Gastroesophageal sphincter (tissue), 4 donors: ENCODE measurements around the gene EEF2K. TPM values are rescaled to one million over a fixed set of nuclear protein-coding genes. Genes with fewer than 3 reads are reported as not detected.

Source experiments
- ATAC-seq: fragments of 150-250 bp; one replicate; pipeline ENCODE4 v1.9.1; 2016; ENCODE audit warnings: mild to moderate bottlenecking, moderate library complexity
- H3K27ac ChIP-seq, 4 donors: fragments of 200-600 bp; sonication (generic) in 3 of 4; 1 replicate in 3 of 4; 2 replicates in 1 of 4; pipeline ENCODE4 v1.5.1; 2016 to 2019
- H3K27me3 ChIP-seq: fragments of 200-600 bp; sonication (generic); one replicate; pipeline ENCODE4 v1.5.1; 2019
- H3K36me3 ChIP-seq, 2 donors: fragments of 200-600 bp; sonication (generic); one replicate each; pipeline ENCODE4 v1.5.1; 2019; ENCODE audit warnings: control low read depth in 1 of 2
- H3K4me1 ChIP-seq, 3 donors: fragments of 200-600 bp; sonication (generic); 1 replicate in 2 of 3; 2 replicates in 1 of 3; pipeline ENCODE4 v1.5.1; 2016 to 2019; ENCODE audit warnings: control low read depth in 2 of 3
- H3K4me3 ChIP-seq, 2 donors: fragments of 200-600 bp; sonication (generic); one replicate each; pipeline ENCODE4 v1.5.1; 2019; ENCODE audit warnings: mild to moderate bottlenecking in 1 of 2, moderate library complexity in 1 of 2
- H3K9me3 ChIP-seq, 3 donors: fragments of 200-600 bp; sonication (generic); one replicate each; pipeline ENCODE4 v1.5.1; 2017 to 2019; ENCODE audit warnings: control low read depth in 2 of 3
- EP300 ChIP-seq: sonication (generic); formaldehyde crosslinking; IDR thresholded peaks from one replicate; pipeline ENCODE4 v1.6.1; 2017; ENCODE audit warnings: antibody characterized with exemption, mild to moderate bottlenecking
- POLR2A ChIP-seq, 2 donors: fragments of 450-650 bp; IDR thresholded peaks; one replicate each; pipeline ENCODE4 v1.6.1; 2017; ENCODE audit warnings: antibody characterized with exemption in 2 of 2, mild to moderate bottlenecking in 2 of 2, moderate library complexity in 1 of 2
- POLR2AphosphoS5 ChIP-seq: sonication (generic); formaldehyde crosslinking; IDR thresholded peaks from one replicate; pipeline ENCODE4 v1.6.1; 2017; ENCODE audit warnings: antibody characterized with exemption
- WGBS, 2 donors: methylation state at CpG; one replicate each; pipeline ENCODE4 v1.1.5; 2018; ENCODE audit warnings: low coverage in 1 of 2; 5-methylcytosine and 5-hydroxymethylcytosine counted together
- total RNA-seq, 4 donors: library from RNA; depleted of rRNA; stranded (reverse); fragments of >200 nt; gene quantifications; one replicate each; pipeline ENCODE4 v1.1.0, GENCODE V29; 2016
- TF ChIP-seq, protein P1 (sequence below), 4 experiments: fragments of 200-600 bp in 2 of 4; fragments of 450-650 bp in 2 of 4; sonication (generic) in 1 of 4; IDR thresholded peaks; one replicate each; pipeline ENCODE4 v1.5.1; 2017 to 2019; ENCODE audit warnings: antibody characterized with exemption in 4 of 4, mild to moderate bottlenecking in 2 of 4, moderate library complexity in 2 of 4

Gene EEF2K
- total RNA-seq, 4 donors from 2014 or later: 31.3 to 38.9 (median 34.8) TPM

DNA sequence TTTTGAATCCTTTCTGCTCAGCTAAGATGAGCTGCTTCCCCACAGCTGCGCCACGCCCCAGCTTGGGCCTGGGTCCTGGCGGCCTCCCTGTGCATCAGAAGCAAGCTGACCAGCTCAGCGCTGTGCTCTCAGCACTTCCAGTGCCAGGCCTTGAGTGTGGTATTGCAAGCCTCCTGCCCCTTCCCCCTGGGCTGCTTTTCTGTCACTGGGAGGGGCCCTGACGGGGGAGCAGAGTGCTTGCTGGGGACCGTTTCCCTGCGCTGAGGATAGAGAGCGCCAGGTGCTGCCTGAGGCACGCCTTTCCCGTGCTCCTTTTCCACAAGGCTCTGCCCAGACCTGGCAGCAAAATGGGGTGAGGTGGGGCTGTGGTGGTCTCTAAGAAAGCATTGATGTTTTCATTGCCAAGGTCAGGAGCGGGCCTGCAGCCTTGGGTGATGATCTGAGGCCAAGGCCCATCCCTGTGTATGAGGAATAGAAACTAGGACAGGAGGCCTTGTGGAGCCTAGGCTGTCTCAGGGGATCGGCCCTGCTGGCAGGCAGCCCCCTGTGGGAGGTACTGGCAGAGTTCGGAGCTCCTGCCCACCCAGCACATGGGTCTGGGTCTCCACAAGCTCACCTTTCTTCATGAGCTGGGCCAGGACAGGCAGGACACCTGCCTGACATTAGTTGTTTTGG, 120.8 kb downstream of the EEF2K start:
- Histone ChIP-seq H3K4me1 (peaks cover 0 to 15% (median 0%) of the 10 kb centered on the region in 3 donors), H3K27ac (no peak overlapping the region), H3K36me3 (peaks cover 0 to 87% of the 10 kb centered on the region in 2 donors), H3K9me3 (no peaks in the 10 kb centered on the region), H3K4me3 (no peak overlapping the region), H3K27me3 (no peaks in the 10 kb centered on the region)
- WGBS, 2 donors: 58% methylated on average over 2 of the region's 13 CpGs; no CpG with 5 or more reads in 1 of the 2 donors
- no peak for ATAC-seq
- TF ChIP-seq, protein P1, sequence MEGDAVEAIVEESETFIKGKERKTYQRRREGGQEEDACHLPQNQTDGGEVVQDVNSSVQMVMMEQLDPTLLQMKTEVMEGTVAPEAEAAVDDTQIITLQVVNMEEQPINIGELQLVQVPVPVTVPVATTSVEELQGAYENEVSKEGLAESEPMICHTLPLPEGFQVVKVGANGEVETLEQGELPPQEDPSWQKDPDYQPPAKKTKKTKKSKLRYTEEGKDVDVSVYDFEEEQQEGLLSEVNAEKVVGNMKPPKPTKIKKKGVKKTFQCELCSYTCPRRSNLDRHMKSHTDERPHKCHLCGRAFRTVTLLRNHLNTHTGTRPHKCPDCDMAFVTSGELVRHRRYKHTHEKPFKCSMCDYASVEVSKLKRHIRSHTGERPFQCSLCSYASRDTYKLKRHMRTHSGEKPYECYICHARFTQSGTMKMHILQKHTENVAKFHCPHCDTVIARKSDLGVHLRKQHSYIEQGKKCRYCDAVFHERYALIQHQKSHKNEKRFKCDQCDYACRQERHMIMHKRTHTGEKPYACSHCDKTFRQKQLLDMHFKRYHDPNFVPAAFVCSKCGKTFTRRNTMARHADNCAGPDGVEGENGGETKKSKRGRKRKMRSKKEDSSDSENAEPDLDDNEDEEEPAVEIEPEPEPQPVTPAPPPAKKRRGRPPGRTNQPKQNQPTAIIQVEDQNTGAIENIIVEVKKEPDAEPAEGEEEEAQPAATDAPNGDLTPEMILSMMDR (IDR thresholded peaks at IDR 0.05): no peak
- TF ChIP-seq POLR2AphosphoS5 (no peak), POLR2A (IDR thresholded peaks at IDR 0.05) (no peak), EP300 (no peak)

DNA sequence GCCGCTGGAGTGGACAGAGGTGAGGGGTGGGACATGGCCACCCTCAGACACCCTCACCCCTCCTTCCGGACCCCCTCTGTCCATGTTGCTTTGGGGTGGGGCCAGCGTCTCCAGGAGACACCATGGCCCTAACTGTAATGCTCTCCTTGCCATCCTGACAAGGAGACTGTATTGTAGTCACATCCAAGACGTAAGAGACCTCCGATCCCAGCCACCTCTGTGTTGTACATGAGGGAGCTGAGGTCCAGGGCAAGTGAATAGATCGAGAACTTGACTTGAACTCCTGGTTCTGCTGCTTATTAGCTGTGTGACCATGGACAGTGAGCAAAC, 121.3 kb downstream of the EEF2K start:
- H3K36me3 ChIP-seq: peaks cover 0 to 87% of the 10 kb centered on the region in 2 donors

DNA sequence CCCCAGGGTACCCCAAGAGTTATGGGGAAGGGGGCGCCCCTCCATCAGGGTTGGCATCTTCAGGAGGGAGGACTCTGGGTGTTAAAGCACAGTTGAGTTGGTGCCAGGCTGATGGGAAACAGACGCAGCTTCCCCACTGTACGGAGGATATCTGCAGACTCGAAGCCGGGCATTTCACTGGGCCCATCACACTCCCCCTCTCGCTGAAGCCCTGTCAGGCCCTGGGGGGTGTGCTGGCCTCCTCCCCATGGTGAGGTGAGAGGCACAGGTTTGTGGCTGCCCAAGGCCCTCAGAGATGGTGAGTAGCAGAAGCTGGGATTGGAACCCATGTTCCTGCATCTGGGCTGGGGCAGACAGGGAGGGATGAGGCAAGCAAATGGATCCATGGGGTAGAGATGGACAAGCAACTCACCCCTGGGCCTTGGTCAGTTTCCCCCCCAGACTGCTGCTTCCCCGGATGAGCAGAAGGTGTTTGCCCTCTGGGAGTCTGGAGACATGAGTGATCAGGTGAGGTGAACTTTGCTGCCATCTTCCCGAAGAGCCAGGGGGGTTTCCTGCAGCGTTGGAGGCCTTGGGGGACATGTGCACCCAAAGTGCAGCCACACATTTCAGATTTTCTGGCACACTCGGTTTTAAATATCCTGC, 122.1 kb downstream of the EEF2K start:
- Histone ChIP-seq H3K27me3 (no peaks in the 10 kb centered on the region), H3K4me3 (no peak overlapping the region), H3K36me3 (peaks cover 0 to 87% of the 10 kb centered on the region in 2 donors), H3K4me1 (peaks cover 0 to 14% (median 0%) of the 10 kb centered on the region in 3 donors), H3K9me3 (no peaks in the 10 kb centered on the region), H3K27ac (no peak overlapping the region)
- TF ChIP-seq EP300 (no peak), POLR2A (IDR thresholded peaks at IDR 0.05) (no peak), POLR2AphosphoS5 (no peak)
- TF ChIP-seq, protein P1 (IDR thresholded peaks at IDR 0.05): no peak
- ATAC-seq: no peak
- WGBS, 2 donors: 80% methylated on average over 1 of the region's 10 CpGs; no CpG with 5 or more reads in 1 of the 2 donors

More for the DNA sequence above, 121.3 kb downstream of the EEF2K start:
- no peaks in the 10 kb centered on the region for H3K27me3 ChIP-seq
- TF ChIP-seq POLR2AphosphoS5: no peak
- TF ChIP-seq POLR2A (IDR thresholded peaks at IDR 0.05): no peak
- no peak for TF ChIP-seq EP300
- no peak for ATAC-seq
- no peaks in the 10 kb centered on the region for H3K9me3 ChIP-seq
- H3K4me1 ChIP-seq: peaks cover 0 to 14% (median 0%) of the 10 kb centered on the region in 3 donors
- WGBS, 2 donors: no CpG with 5 or more reads among the region's 6 CpGs
- H3K27ac ChIP-seq: no peak overlapping the region
- H3K4me3 ChIP-seq: no peak overlapping the region

DNA sequence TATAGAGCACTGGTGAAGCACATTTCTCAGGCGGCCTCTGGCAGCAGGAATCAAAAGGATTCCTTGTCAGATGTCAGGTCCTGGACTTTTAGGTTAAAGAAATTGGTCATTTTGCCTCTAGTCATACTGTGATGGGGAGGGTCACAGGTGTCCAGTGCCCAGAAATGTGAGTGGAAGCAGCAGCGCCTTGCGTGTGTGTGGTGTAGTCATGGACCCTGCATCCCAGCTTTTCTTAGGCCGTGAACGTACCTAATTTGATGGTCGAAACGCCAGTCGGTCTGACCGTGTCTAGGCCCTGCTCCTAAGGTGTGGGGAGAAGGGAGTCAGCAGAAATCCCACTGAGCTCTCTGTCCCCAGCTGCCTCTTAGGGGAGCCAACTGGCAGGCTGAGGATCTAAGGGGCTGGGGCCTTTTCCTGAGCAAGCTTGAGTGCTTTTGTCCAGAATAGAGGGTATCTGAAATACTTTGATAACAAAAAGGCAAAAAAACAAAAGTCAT, 123.2 kb downstream of the EEF2K start:
- no peak overlapping the region for H3K4me3 ChIP-seq
- ATAC-seq: no peak
- 87 to 92% methylated on average over 2 to 3 of the region's 9 CpGs for WGBS, 2 donors
- no peak overlapping the region for H3K27ac ChIP-seq
- peaks cover 0 to 14% (median 0%) of the 10 kb centered on the region in 3 donors for H3K4me1 ChIP-seq
- H3K27me3 ChIP-seq: no peaks in the 10 kb centered on the region
- TF ChIP-seq, protein P1 (IDR thresholded peaks at IDR 0.05): no peak
- TF ChIP-seq EP300 (no peak), POLR2AphosphoS5 (no peak)
- no peaks in the 10 kb centered on the region for H3K9me3 ChIP-seq
- peaks cover 0 to 87% of the 10 kb centered on the region in 2 donors for H3K36me3 ChIP-seq

DNA sequence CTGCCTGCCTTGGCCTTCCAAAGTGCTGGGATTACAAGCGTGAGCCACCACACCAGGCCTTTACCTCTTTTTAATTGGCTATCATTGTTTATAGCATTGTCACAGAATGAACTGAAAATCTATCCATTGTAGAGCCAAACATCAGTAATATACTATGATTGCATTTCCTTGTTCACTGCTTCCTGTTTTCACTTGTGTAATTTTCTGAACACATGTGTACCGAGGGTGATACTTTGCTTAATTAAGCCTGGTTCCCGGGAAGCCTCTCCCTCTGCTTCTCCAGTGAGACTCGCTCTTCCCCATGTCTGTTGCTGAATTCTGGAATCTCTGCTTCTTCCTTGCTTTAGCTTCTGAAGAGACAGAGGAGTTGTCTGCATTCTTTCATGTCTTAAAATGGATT, 124.2 kb downstream of the EEF2K start:
- ATAC-seq: no peak
- H3K4me1 ChIP-seq: peaks cover 0 to 14% (median 0%) of the 10 kb centered on the region in 3 donors
- H3K36me3 ChIP-seq: peaks cover 0 to 87% of the 10 kb centered on the region in 2 donors
- 36% methylated on average over 3 to 4 of the region's 4 CpGs for WGBS, 2 donors
- no peak overlapping the region for H3K27ac ChIP-seq
- no peak overlapping the region for H3K4me3 ChIP-seq
- TF ChIP-seq, protein P1 (IDR thresholded peaks at IDR 0.05): no peak
- TF ChIP-seq POLR2AphosphoS5 (no peak), EP300 (no peak), POLR2A (IDR thresholded peaks at IDR 0.05) (no peak)
- H3K27me3 ChIP-seq: no peaks in the 10 kb centered on the region
- no peaks in the 10 kb centered on the region for H3K9me3 ChIP-seq
